Cardiac fibroblast (primary cell): Measurements from ENCODE around the gene PDE12.

Source experiments
- DNase-seq, 2 donors: peaks; one replicate each; pipeline versions ENCODE4 v3.0.0 to v3.0.0-alpha.2; 2010; ENCODE audit warnings: low read depth in 2 of 2
- H3K4me3 ChIP-seq, 2 donors: replicated peaks in 1 of 2; 1 replicate in 1 of 2; 2 replicates in 1 of 2; pipeline ENCODE4 v1.5.1; 2011; ENCODE audit warnings: low read depth in 2 of 2, low read length in 2 of 2, mild to moderate bottlenecking in 2 of 2, moderate library complexity in 1 of 2
- TF ChIP-seq, protein P1 (sequence below): IDR thresholded peaks from one replicate; pipeline ENCODE4 v1.5.1; 2011; ENCODE audit warnings: low read depth, mild to moderate bottlenecking, low read length, inconsistent platforms

The PDE12 gene

DNA sequence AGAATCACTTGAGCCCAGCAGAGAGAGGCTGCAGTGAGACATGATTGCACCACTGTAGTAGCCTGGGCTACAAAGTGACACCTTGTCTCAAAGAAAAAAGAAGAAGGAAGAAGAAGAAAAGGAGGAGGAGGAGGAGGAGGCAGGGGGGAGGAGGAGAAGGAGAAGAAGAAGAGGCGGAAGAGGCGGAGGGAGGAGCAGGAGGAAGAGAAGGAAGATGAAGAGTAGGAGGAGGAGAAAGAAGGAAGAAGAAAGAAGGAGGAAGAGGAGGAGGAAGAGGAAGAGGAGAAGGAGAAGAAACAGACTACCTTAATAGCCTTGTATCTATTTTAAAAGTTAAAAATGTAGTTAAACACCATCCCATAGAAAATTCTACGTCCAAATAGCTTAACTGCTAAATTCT is 60.2 kb downstream of the PDE12 start:
- TF ChIP-seq, protein P1, sequence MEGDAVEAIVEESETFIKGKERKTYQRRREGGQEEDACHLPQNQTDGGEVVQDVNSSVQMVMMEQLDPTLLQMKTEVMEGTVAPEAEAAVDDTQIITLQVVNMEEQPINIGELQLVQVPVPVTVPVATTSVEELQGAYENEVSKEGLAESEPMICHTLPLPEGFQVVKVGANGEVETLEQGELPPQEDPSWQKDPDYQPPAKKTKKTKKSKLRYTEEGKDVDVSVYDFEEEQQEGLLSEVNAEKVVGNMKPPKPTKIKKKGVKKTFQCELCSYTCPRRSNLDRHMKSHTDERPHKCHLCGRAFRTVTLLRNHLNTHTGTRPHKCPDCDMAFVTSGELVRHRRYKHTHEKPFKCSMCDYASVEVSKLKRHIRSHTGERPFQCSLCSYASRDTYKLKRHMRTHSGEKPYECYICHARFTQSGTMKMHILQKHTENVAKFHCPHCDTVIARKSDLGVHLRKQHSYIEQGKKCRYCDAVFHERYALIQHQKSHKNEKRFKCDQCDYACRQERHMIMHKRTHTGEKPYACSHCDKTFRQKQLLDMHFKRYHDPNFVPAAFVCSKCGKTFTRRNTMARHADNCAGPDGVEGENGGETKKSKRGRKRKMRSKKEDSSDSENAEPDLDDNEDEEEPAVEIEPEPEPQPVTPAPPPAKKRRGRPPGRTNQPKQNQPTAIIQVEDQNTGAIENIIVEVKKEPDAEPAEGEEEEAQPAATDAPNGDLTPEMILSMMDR = no peak
- DNase-seq = no peak

More for the DNA sequence above, 60.2 kb downstream of the PDE12 start:
- no peak overlapping the region for H3K4me3 ChIP-seq
